ENCODE data around the gene PMF1.
A peak's percentile ranks its signal among the peaks of the same experiment; 100 is the strongest.

PMF1 gene

GRCh38 chr1:156276532-156276931, 63.7 kb downstream of the PMF1 start:
- no peak for DNase-seq

- peak; percentile 28 for DNase-seq
Observed at GRCh38 chr1:156276966-156277381, 64.2 kb downstream of the PMF1 start.

- no peak for DNase-seq
Observed at GRCh38 chr1:156279837-156280236, 67.0 kb downstream of the PMF1 start.

GRCh38 chr1:156281281-156281680, 68.5 kb downstream of the PMF1 start:
- no peak for DNase-seq

GRCh38 chr1:156281693-156282478, 69.1 kb downstream of the PMF1 start:
- no peak for DNase-seq

GRCh38 chr1:156282479-156283222, 69.8 kb downstream of the PMF1 start, which contains the start of gene SMG5:
Gene SMG5 (minus strand): TSS chr1:156282825. CDS start chr1:156282680, 145 bp downstream.
- DNase-seq, result peak; percentile 97

- DNase-seq, result no peak
Observed at GRCh38 chr1:156283521-156283920, 70.7 kb downstream of the PMF1 start.

GRCh38 chr1:156284112-156284511, 71.3 kb downstream of the PMF1 start, which contains the start of gene TMEM79:
Gene TMEM79 (plus strand): TSS chr1:156284325. CDS start chr1:156285227, 902 bp downstream.
- DNase-seq, result no peak

- no peak for DNase-seq
Observed at GRCh38 chr1:156284757-156285156, 72.0 kb downstream of the PMF1 start.

GRCh38 chr1:156285437-156285836, 72.6 kb downstream of the PMF1 start:
- DNase-seq, result no peak

- DNase-seq, result no peak
Observed at GRCh38 chr1:156286061-156286460, 73.3 kb downstream of the PMF1 start.

Data from NCI-H226 (cell line).